A549 (cell line): ENCODE results near the gene CTNNBL1. TPM values are rescaled to one million over a fixed set of nuclear protein-coding genes. Genes with fewer than 3 reads are reported as not detected.

ENCODE experiments used
- ATAC-seq, 2 experiments: fragments of 200-7000 bp in 1 of 2; fragments of >200 bp in 1 of 2; cut with Nextera tagmentation in 1 of 2; cut with Tn5 transposase in 1 of 2; 3 replicates each; pipeline versions ENCODE4 v1.8.0 to v1.9.1; 2018 to 2020; ENCODE audit warnings: mild to moderate bottlenecking in 1 of 2, moderate library complexity in 1 of 2
- CTCF ChIA-PET: fragments of 300-600 bp; sonication (Branson Sonifier 250); formaldehyde crosslinking; extraction: SDS; loops from one replicate; lab custom pipeline; 2021; ENCODE audit warnings: antibody characterized with exemption, inconsistent platforms; lab: Yijun Ruan, JAX
- POLR2A ChIA-PET: fragments of 350-600 bp; formaldehyde crosslinking; extraction: SDS; loops from one replicate; lab custom pipeline; 2021; ENCODE audit warnings: antibody characterized with exemption, inconsistent platforms; lab: Yijun Ruan, JAX
- DNase-seq, 2 experiments: peaks; one replicate each; pipeline versions ENCODE4 v3.0.0 to v3.0.0-alpha.2; 2011 to 2016; ENCODE audit warnings: low read depth in 1 of 2, low spot score in 1 of 2
- FAIRE-seq: peaks from 2 replicates; lab custom pipeline; 2011; peaks lifted over from hg19 to GRCh38; lab: Jason Lieb, UNC
- H3K27ac ChIP-seq, 2 experiments: fragments of >200 bp; sonication (Bioruptor Twin); formaldehyde crosslinking; 3 replicates each; pipeline ENCODE4 v1.5.1; 2016 to 2017
- H3K4me1 ChIP-seq: fragments of >200 bp; sonication (Bioruptor Twin); formaldehyde crosslinking; 3 replicates; pipeline ENCODE4 v1.6.1; 2016
- H3K4me2 ChIP-seq: fragments of >200 bp; sonication (Bioruptor Twin); formaldehyde crosslinking; 3 replicates; pipeline ENCODE4 v1.6.1; 2016
- H3K4me3 ChIP-seq: fragments of >200 bp; sonication (Bioruptor Twin); formaldehyde crosslinking; 3 replicates; pipeline ENCODE4 v1.5.1; 2016
- H3K9me3 ChIP-seq: fragments of >200 bp; sonication (Bioruptor Twin); formaldehyde crosslinking; 3 replicates; pipeline ENCODE4 v1.6.1; 2016
- BHLHE40 ChIP-seq: IDR thresholded peaks from 2 replicates; pipeline ENCODE4 v1.6.1; 2012; ENCODE audit warnings: low read depth, low read length, inconsistent platforms
- CBX2 ChIP-seq: fragments of 200-600 bp; sonication (generic); IDR thresholded peaks from 2 replicates; pipeline ENCODE4 v1.6.1; 2016; ENCODE audit warnings: low read depth, mild to moderate bottlenecking, borderline replicate concordance
- CEBPB ChIP-seq, 2 experiments: fragments of >200 bp in 1 of 2; sonication (Bioruptor Twin) in 1 of 2; formaldehyde crosslinking in 1 of 2; IDR thresholded peaks; 2 replicates each; pipeline ENCODE4 v1.6.1; 2012 to 2016
- CHD4 ChIP-seq: fragments of 200-600 bp; sonication (generic); IDR thresholded peaks from 2 replicates; pipeline ENCODE4 v1.6.1; 2016; ENCODE audit warnings: antibody characterized with exemption, mild to moderate bottlenecking, borderline replicate concordance
- EP300 ChIP-seq, 2 experiments: fragments of >200 bp; sonication (Bioruptor Twin); formaldehyde crosslinking; IDR thresholded peaks; 2 replicates in 1 of 2; 3 replicates in 1 of 2; pipeline ENCODE4 v1.6.1; 2016 to 2017
- FOXS1 ChIP-seq: fragments of 250-450 bp; sonication (Bioruptor Pico); IDR thresholded peaks from 2 replicates; pipeline ENCODE4 v1.5.0; 2020; ENCODE audit warnings: mild to moderate bottlenecking, moderate library complexity
- GATA3 ChIP-seq: IDR thresholded peaks from 2 replicates; pipeline ENCODE4 v1.6.1; 2012; ENCODE audit warnings: borderline replicate concordance
- HDAC2 ChIP-seq: fragments of 200-600 bp; sonication (generic); IDR thresholded peaks from 2 replicates; pipeline ENCODE4 v1.6.1; 2016
- HOXB5 ChIP-seq: fragments of 250-450 bp; sonication (Bioruptor Pico); IDR thresholded peaks from 2 replicates; pipeline ENCODE4 v1.5.0; 2020; ENCODE audit warnings: mild to moderate bottlenecking, moderate library complexity
- JUN ChIP-seq, 2 experiments: fragments of >200 bp; sonication (Bioruptor Twin); formaldehyde crosslinking; IDR thresholded peaks; 2 replicates in 1 of 2; 3 replicates in 1 of 2; pipeline ENCODE4 v1.6.1; 2016 to 2017
- JUNB ChIP-seq: fragments of >200 bp; sonication (Bioruptor Twin); formaldehyde crosslinking; IDR thresholded peaks from 2 replicates; pipeline ENCODE4 v1.6.1; 2016
- KDM5A ChIP-seq: fragments of 200-600 bp; sonication (generic); IDR thresholded peaks from 2 replicates; pipeline ENCODE4 v1.6.1; 2016; ENCODE audit warnings: antibody characterized with exemption, mild to moderate bottlenecking
- NPAS2 ChIP-seq: fragments of 250-450 bp; sonication (Bioruptor Pico); IDR thresholded peaks from 2 replicates; pipeline ENCODE4 v1.8.0; 2022; ENCODE audit warnings: mild to moderate bottlenecking, moderate library complexity, borderline replicate concordance
- NR3C1 ChIP-seq: fragments of >200 bp; sonication (Bioruptor Twin); formaldehyde crosslinking; IDR thresholded peaks from 3 replicates; pipeline ENCODE4 v1.6.1; 2017
- PHF8 ChIP-seq: fragments of 200-600 bp; sonication (generic); IDR thresholded peaks from 2 replicates; pipeline ENCODE4 v1.6.1; 2016; ENCODE audit warnings: low read depth, mild to moderate bottlenecking, antibody characterized with exemption, moderate library complexity, borderline replicate concordance
- POLR2A ChIP-seq: IDR thresholded peaks from 2 replicates; pipeline ENCODE4 v1.6.1; 2012; ENCODE audit warnings: mild to moderate bottlenecking, low read length
- RAD21 ChIP-seq, 2 experiments: fragments of >200 bp in 1 of 2; sonication (Bioruptor Twin) in 1 of 2; formaldehyde crosslinking in 1 of 2; IDR thresholded peaks in 1 of 2; conservative IDR thresholded peaks in 1 of 2; 2 replicates in 1 of 2; 3 replicates in 1 of 2; pipeline ENCODE4 v1.6.1; 2012 to 2018; ENCODE audit warnings: inconsistent platforms in 1 of 2
- RARB ChIP-seq: fragments of 250-450 bp; sonication (Bioruptor Pico); IDR thresholded peaks from 2 replicates; pipeline ENCODE4 v1.8.0; 2021; ENCODE audit warnings: mild to moderate bottlenecking, moderate library complexity
- RCOR1 ChIP-seq: fragments of 150-350 bp; IDR thresholded peaks from 2 replicates; pipeline ENCODE4 v1.6.1; 2014; ENCODE audit warnings: antibody characterized with exemption, low read length, low read depth
- RFX5 ChIP-seq: fragments of 450-650 bp; IDR thresholded peaks from 2 replicates; pipeline ENCODE4 v1.7.1; 2014; ENCODE audit warnings: antibody characterized with exemption, mild to moderate bottlenecking, moderate library complexity
- SMC3 ChIP-seq: fragments of >200 bp; sonication (Bioruptor Twin); formaldehyde crosslinking; IDR thresholded peaks from 3 replicates; pipeline ENCODE4 v1.6.1; 2018; ENCODE audit warnings: inconsistent platforms
- SREBF2 ChIP-seq: fragments of 450-650 bp; IDR thresholded peaks from 2 replicates; pipeline ENCODE4 v1.6.1; 2014; ENCODE audit warnings: mild to moderate bottlenecking, moderate library complexity
- TFCP2L1 ChIP-seq: fragments of 250-450 bp; sonication (Bioruptor Pico); IDR thresholded peaks from 2 replicates; pipeline ENCODE4 v1.5.0; 2021; ENCODE audit warnings: mild to moderate bottlenecking
- TP53 ChIP-seq: fragments of 250-450 bp; sonication (Bioruptor Pico); IDR thresholded peaks from 2 replicates; pipeline ENCODE4 v1.5.0; 2021; ENCODE audit warnings: mild to moderate bottlenecking, moderate library complexity
- ZC3H11A ChIP-seq: fragments of 450-650 bp; IDR thresholded peaks from 2 replicates; pipeline ENCODE4 v1.6.1; 2014; ENCODE audit warnings: antibody characterized with exemption, mild to moderate bottlenecking
- ZSCAN20 ChIP-seq: fragments of 250-450 bp; sonication (Bioruptor Pico); IDR thresholded peaks from 2 replicates; pipeline ENCODE4 v1.8.0; 2022; ENCODE audit warnings: mild to moderate bottlenecking, moderate library complexity
- WGBS: methylation state at CpG from one replicate; pipeline ENCODE4 v1.1.6; 2017; ENCODE audit errors: missing lambda C conversion rate; 5-methylcytosine and 5-hydroxymethylcytosine counted together
- polyA plus RNA-seq, 4 experiments: library from polyadenylated mRNA; depleted of rRNA in 3 of 4; stranded (reverse); fragments of >200 nt; fragmentation: RNase III in 1 of 4; extraction: RNeasy Plus Mini Kit Qiagen cat#74134 plus additional on column Dnase treatment in 1 of 4; gene quantifications; 2 replicates in 3 of 4; 3 replicates in 1 of 4; pipeline ENCODE4 v1.2.3, GENCODE V29; 2011 to 2017
- TF ChIP-seq, protein P1 (sequence below): fragments of 200-600 bp; sonication (generic); IDR thresholded peaks from 2 replicates; pipeline ENCODE4 v1.6.1; 2016; ENCODE audit warnings: antibody characterized with exemption, mild to moderate bottlenecking, moderate library complexity
- TF ChIP-seq, protein P2 (sequence below): IDR thresholded peaks from 2 replicates; pipeline ENCODE4 v1.6.1; 2012
- TF ChIP-seq, protein P3 (sequence below): fragments of 250-450 bp; sonication (Bioruptor Pico); IDR thresholded peaks from 2 replicates; pipeline ENCODE4 v1.5.0; 2020; ENCODE audit warnings: low read depth, mild to moderate bottlenecking, moderate library complexity

CTNNBL1 gene
- polyA plus RNA-seq, 2 of the 4 experiments (the other 2 are of a cell fraction) = 41.0 to 59.9 TPM

DNA sequence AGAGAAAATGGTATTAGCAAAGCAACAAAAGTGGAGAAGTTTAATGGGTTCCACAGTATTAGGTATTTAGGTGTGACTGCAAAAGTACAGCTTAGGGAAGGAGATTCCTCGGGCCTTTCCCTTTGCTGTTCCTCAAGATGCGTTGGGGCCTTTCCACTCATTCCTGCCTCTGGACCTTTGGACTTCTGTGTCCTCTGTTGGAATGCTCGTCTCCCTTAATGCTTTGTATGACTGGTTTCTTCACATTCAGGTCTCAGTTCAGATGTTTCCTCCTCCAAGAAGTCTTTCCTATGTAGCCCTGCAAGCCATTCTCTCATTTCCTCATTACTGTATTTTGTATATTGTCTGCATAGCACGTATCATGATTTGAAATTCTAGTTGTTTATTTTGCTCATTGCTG lies 39.6 kb downstream of the CTNNBL1 start:
- WGBS = 77% methylated on average over 4 of the region's 4 CpGs
- no peak overlapping the region for H3K27ac ChIP-seq
- ATAC-seq (no peak), DNase-seq (no peak), FAIRE-seq (no peak)
- CTCF ChIA-PET = interaction anchor here (1.1 to 1.4 kb wide), 3 partner anchors 18 to 169 kb away, joined by 3 read pairs; no protein-coding TSS in a partner anchor
- 0 out of 3 replicates have a peak, but pooled peaks cover 5% of the 10 kb centered on the region for H3K4me1 ChIP-seq
- H3K9me3 ChIP-seq = no peaks in the 10 kb centered on the region
- POLR2A ChIA-PET = no interaction called here
- no peak overlapping the region for H3K4me3 ChIP-seq
- TF ChIP-seq KDM5A (no peak), SREBF2 (no peak), CEBPB (IDR thresholded peaks at IDR 0.05) (no peak), POLR2A (no peak), TFCP2L1 (CRISPR knock-in tag) (no peak), SMC3 (no peak), JUNB (no peak), RAD21 (conservative IDR thresholded peaks at IDR 0.05 in 1 of 2, IDR thresholded peaks at IDR 0.05 in 1 of 2) (no peak), ZC3H11A (no peak), CHD4 (no peak), FOXS1 (CRISPR knock-in tag) (no peak), NPAS2 (no peak), JUN (IDR thresholded peaks at IDR 0.05) (no peak), HOXB5 (CRISPR knock-in tag) (no peak), PHF8 (no peak), RCOR1 (no peak)
- TF ChIP-seq, protein P1, sequence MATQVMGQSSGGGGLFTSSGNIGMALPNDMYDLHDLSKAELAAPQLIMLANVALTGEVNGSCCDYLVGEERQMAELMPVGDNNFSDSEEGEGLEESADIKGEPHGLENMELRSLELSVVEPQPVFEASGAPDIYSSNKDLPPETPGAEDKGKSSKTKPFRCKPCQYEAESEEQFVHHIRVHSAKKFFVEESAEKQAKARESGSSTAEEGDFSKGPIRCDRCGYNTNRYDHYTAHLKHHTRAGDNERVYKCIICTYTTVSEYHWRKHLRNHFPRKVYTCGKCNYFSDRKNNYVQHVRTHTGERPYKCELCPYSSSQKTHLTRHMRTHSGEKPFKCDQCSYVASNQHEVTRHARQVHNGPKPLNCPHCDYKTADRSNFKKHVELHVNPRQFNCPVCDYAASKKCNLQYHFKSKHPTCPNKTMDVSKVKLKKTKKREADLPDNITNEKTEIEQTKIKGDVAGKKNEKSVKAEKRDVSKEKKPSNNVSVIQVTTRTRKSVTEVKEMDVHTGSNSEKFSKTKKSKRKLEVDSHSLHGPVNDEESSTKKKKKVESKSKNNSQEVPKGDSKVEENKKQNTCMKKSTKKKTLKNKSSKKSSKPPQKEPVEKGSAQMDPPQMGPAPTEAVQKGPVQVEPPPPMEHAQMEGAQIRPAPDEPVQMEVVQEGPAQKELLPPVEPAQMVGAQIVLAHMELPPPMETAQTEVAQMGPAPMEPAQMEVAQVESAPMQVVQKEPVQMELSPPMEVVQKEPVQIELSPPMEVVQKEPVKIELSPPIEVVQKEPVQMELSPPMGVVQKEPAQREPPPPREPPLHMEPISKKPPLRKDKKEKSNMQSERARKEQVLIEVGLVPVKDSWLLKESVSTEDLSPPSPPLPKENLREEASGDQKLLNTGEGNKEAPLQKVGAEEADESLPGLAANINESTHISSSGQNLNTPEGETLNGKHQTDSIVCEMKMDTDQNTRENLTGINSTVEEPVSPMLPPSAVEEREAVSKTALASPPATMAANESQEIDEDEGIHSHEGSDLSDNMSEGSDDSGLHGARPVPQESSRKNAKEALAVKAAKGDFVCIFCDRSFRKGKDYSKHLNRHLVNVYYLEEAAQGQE = no peak
- TF ChIP-seq, protein P2, sequence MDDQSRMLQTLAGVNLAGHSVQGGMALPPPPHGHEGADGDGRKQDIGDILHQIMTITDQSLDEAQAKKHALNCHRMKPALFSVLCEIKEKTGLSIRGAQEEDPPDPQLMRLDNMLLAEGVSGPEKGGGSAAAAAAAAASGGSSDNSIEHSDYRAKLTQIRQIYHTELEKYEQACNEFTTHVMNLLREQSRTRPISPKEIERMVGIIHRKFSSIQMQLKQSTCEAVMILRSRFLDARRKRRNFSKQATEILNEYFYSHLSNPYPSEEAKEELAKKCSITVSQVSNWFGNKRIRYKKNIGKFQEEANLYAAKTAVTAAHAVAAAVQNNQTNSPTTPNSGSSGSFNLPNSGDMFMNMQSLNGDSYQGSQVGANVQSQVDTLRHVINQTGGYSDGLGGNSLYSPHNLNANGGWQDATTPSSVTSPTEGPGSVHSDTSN = no peak
- H3K4me2 ChIP-seq = no peak overlapping the region

DNA sequence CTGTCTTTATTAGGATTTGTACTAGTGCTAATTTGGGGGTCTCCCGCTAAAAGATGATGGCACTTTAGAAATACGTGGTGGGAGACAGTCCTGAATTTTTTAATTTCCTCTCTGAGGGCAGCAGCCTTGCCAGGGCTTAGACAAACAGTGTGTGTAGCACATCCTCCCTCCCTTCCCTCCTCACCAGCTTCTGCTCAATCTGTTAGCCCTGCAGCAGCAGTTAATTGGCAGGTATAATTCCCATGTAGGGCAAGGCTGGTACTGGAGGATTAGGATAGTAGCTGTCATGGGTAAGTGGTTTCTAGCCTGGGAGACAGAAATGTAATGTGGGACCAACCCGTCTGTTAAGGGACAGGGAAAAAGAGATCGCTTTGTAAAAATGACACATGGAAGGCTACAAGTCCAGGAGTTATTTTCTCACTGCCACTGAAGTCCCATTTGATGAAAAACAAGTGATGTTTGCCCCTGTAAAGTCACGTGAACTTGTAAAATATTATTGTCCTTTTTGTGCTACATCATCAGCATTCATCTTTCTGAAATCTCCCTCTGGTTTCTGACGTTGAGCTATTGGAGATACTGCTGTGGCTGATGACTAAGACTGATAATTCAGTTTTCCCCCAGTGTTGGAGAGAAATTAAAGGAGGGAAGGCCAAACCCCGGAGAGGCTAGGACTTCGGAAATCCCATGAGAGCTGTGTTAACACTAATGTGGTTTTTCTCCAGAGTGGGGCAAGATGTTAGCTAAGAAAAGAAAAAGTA lies 40.6 kb downstream of the CTNNBL1 start:
- FAIRE-seq (no peak), ATAC-seq (no peak), DNase-seq (no peak)
- POLR2A ChIA-PET = no interaction called here
- H3K27ac ChIP-seq = no peak overlapping the region
- H3K4me3 ChIP-seq = no peak overlapping the region
- WGBS = 85% methylated on average over 8 of the region's 8 CpGs
- no peak for TF ChIP-seq SREBF2
- no peak for TF ChIP-seq RCOR1
- no peak for TF ChIP-seq EP300 (IDR thresholded peaks at IDR 0.05)
- TF ChIP-seq, protein P2 = no peak
- no peak for TF ChIP-seq TP53 (CRISPR knock-in tag)
- no peak for TF ChIP-seq NR3C1
- TF ChIP-seq KDM5A = no peak
- no peak for TF ChIP-seq PHF8
- TF ChIP-seq ZSCAN20 = no peak
- no peak for TF ChIP-seq RAD21 (conservative IDR thresholded peaks at IDR 0.05 in 1 of 2, IDR thresholded peaks at IDR 0.05 in 1 of 2)
- no peak for TF ChIP-seq RFX5
- TF ChIP-seq BHLHE40 = no peak
- no peak for TF ChIP-seq JUN (IDR thresholded peaks at IDR 0.05)
- TF ChIP-seq, protein P3, sequence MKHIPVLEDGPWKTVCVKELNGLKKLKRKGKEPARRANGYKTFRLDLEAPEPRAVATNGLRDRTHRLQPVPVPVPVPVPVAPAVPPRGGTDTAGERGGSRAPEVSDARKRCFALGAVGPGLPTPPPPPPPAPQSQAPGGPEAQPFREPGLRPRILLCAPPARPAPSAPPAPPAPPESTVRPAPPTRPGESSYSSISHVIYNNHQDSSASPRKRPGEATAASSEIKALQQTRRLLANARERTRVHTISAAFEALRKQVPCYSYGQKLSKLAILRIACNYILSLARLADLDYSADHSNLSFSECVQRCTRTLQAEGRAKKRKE (CRISPR knock-in tag) = no peak
- TF ChIP-seq ZC3H11A = no peak
- no peak for TF ChIP-seq POLR2A
- no peak for TF ChIP-seq HDAC2
- TF ChIP-seq RARB (CRISPR knock-in tag) = no peak
- no peak for TF ChIP-seq CBX2
- TF ChIP-seq GATA3 = no peak
- no peaks in the 10 kb centered on the region for H3K9me3 ChIP-seq
- H3K4me2 ChIP-seq = no peak overlapping the region
- H3K4me1 ChIP-seq = 0 out of 3 replicates have a peak, but pooled peaks cover 5% of the 10 kb centered on the region
- CTCF ChIA-PET = interaction anchor here (1.6 kb wide), 1 partner anchor 23 kb away, joined by 3 read pairs; no protein-coding TSS in a partner anchor
